NCI-H1436 treated with DMSO at 0.1 percent for 48 hours (cell line): ENCODE results near the gene KCND2.

ENCODE experiments used
- DNase-seq: peaks from one replicate; lab custom pipeline; 2025; lab: John Stamatoyannopoulos, UW

KCND2 gene

GRCh38 chr7:120412139-120413050 is 139.4 kb downstream of the KCND2 start:
- DNase-seq, result no peak

GRCh38 chr7:120413164-120413563 is 140.2 kb downstream of the KCND2 start:
- DNase-seq, result no peak

GRCh38 chr7:120417244-120417979 is 144.4 kb downstream of the KCND2 start:
- DNase-seq, result no peak

DNA sequence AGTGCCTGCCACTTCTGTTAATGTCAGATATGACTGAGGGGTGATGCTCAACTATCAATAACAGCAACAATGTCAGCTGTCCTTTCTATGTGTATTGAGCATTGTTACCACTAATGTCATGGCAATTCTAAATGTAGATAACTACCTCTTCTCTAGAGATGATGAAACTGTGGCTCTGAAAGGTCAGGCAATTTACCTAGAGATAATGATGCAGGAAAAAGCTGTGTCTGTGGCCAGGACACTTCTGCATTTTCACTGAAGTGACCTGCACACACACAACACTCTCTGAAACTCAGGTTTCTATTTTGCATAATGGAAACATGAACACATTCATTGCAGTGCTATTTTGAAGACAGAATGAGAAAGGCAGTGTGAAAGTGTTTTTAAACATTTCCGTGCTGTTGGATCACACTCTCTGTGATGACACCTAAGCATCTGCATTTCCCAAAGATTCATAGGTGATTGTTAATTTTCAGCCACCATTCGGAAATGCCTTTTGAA is 148.2 kb downstream of the KCND2 start:
- no peak for DNase-seq

DNA sequence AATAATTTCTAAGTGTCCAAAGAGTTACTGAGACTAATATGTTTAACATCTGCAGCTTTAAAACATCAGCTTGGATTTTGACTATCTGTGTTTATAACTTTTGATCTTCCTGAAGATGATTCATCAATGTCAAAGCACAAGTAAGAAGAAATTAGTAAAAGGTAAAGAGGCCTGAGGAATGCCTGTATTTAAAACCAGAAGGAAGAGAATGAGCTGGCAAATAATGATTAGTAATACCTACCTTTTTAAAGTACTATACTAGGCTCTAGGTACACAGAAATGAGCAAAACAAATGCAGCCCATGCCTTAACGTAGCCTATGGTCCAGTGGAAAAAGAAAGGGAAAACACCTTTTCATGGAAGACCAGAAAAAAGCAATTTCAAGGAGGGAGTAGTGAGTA is 158.0 kb downstream of the KCND2 start:
- DNase-seq, result no peak

- no peak for DNase-seq
Observed at GRCh38 chr7:120436487-120437060, 163.6 kb downstream of the KCND2 start.

GRCh38 chr7:120441850-120442249 is 168.9 kb downstream of the KCND2 start:
- no peak for DNase-seq

GRCh38 chr7:120442838-120443237 is 169.9 kb downstream of the KCND2 start:
- DNase-seq, result no peak

DNA sequence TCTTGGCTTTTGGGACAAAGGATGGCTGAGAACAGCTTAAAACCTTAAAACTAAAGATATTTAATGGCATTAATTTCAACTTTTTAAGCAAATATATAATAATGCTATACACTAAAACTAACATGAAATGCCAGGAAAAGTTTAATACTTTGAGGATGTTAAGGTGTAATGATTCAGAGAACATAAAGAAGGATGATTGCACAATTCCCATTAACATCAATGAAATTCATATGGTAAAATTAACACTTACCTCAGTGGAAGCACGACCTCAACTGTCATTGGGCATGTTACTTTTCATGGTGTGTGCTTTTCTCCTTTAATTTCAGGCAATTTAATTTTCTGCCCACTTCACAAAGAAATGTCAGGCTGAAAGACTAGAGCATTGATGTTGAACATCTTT is 171.7 kb downstream of the KCND2 start:
- no peak for DNase-seq

DNA sequence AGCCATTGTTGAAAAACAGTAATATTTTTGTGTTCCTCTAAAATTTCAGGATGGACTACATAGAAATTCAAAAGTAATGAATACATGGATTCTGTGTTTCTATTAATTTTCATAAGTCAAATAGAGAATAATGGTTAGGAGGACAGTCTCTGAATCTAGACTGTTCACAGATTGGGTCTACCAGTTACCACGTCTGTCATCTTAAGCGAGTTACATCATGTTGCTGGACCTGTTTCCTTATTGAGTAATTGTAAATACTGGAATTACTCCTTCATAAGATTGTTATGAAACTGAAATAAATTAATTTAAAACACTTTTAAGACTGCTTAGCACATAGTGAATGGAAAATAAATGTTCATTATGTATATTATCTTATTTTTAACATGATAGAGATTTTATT is 172.3 kb downstream of the KCND2 start:
- DNase-seq, result no peak

DNA sequence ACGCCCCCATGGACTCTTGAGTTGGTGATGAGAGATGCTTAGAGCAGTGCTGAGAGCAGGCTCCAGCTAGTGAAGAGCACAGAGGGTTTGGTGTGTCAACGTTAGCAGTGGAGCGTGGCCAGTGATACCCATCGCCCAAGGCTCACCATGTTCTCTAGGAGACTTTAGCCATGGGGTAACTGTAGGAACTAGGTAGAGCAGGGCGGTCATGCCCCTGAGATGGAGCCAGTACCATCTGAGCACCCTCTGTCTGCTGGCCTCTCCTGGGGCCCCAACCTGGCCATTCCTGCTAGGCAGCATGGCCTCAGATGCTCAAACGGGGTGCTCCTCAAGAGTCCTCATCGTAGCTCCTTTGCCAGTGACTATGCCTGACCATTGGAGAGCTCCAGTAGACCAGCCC is 179.7 kb downstream of the KCND2 start:
- DNase-seq, result no peak

- no peak for DNase-seq
Observed at GRCh38 chr7:120456699-120457098, 183.7 kb downstream of the KCND2 start.

- DNase-seq, result no peak
Observed at GRCh38 chr7:120460949-120461348, 188.0 kb downstream of the KCND2 start.

- no peak for DNase-seq
Observed at GRCh38 chr7:120462991-120463390, 190.0 kb downstream of the KCND2 start.

DNA sequence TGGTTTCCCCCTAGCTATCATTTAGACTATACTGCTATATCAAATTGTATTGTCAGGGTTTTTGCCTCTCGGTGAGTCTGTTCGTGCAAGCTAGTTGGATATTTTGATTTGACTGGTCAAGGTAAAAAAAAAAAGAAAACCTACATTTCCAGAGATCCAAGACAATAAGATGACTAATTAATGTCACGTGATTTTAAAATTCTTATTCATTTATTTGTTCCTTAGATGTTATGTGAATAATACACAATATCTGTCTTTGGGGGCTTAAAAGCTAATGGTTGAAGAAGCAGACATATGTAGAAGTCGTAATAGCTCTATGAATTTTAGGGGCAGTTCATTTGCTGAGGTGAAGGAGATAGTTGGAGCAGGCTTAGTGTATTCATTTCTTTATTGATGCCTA is 191.1 kb downstream of the KCND2 start:
- no peak for DNase-seq

DNA sequence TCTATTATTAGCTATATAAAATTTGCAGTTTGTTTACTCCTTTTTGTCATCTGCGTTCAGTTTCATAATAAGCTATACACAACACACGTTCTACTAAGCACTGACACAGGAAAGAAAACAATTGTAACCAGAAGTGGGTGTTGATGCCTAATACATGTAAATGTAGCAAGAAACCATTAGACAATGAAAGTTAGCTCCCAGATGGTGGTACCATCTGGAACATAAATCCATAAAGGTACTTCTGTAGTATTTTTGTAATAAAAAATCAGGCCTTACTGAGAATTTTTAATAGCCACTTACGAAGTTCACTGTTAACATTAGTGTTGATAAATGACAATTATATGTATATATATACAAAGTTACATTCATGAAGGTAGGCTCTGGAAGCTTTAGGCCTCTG is 194.7 kb downstream of the KCND2 start:
- no peak for DNase-seq

DNA sequence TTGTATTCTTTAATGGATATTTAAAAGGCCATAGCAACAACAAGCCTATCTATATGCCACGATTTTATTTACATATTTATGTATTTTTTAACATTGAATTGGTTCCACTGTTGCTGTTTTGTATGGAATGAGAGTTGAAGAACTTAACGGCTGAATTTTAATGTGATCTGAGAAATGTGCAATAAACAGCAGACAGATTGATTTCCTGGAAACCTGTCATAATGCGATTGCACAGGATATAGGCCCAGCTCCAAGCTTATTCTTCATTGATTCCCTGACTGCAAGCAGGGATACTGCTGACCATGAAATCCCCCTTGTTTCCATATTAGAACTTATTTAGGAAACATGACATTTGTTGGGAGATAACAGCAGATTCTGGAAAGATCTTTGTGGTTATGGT is 195.6 kb downstream of the KCND2 start:
- no peak for DNase-seq

DNA sequence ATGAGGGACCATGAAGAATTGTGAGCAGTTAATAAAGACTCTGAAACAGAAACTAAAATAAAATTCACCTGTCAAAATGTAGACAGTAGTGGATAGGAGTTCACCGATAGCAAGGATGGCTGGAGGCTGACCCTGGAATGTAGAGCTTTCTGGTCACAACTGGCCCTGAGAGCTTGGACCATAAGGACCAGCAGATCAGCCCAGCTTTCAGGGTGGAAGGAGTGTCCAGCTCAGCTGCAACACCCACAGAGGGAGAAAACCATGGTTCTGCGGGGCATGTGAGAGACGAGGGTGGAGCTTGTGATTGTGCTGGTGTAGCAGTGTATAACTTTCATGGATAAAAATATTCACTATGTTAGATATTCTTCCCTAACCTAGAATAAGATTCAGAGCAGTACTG is 199.9 kb downstream of the KCND2 start:
- no peak for DNase-seq

DNA sequence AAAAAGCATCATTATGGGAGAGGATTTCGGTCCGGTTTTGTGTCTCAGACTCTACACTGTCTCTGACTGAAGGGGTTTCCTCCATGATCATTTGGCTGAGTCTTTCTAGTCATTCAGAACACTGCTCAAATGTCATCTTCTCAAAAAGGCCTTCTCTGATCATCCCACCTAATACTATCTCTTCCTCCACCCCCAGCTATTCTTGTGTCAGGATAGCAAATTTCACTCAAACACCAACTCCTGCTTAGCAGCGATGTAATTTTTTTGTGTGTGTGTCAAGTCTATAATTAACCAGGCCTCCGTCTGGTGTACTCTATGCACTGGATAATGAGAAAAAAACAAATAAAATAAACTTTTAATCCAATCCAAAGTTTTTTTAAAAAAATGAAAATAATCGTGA is 200.4 kb downstream of the KCND2 start:
- DNase-seq, result no peak

DNA sequence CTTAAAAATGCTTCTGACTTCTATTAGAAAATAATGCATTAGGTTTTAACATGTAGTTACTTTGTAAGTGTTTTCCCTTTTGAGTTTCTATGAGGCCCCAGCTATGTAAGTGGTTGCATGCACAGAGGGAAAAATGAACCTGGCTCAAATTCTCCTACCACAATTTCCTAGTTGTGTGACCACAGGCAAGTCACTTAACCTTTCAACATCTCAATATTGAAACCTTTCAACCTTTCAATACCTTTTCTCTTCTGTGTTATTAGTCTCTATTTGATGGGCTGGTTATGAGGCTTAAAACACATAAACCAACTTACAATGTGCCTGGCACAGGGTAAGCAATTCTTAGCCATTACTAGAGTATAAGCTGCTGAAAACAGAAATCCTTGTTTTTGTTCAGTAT is 203.0 kb downstream of the KCND2 start:
- DNase-seq, result no peak

DNA sequence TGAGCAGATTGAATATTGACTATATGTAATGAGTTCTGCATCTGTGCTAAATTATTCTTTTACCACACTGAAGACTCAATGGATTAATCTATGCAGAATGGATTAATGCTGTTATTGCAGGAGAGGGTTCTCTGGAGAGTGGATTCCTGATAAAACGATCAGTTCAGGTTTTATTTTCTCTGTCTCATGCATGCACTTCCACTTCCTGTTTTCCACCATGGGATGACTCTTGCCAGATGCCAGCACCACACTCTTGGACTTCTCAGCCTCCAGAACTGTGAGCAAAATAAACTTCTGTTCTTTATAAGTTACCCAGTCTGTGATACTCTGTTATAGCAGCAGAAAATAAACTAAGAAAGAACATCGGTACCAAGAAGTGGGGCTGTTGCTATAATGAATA is 207.5 kb downstream of the KCND2 start:
- DNase-seq, result no peak

GRCh38 chr7:120480930-120481329 is 208.0 kb downstream of the KCND2 start:
- no peak for DNase-seq

GRCh38 chr7:120486164-120486563 is 213.2 kb downstream of the KCND2 start:
- DNase-seq, result no peak
